H1 (cell line): Measurements from ENCODE around the gene BRIP1. TPM values are rescaled to one million over a fixed set of nuclear protein-coding genes. Genes with fewer than 3 reads are reported as not detected.

Experiments used
- YY1 ChIP-seq: IDR thresholded peaks from 2 replicates; pipeline ENCODE4 v1.6.1; 2011; ENCODE audit warnings: low read depth, mild to moderate bottlenecking, low read length
- polyA plus RNA-seq, 7 experiments: library from polyadenylated mRNA; depleted of rRNA in 3 of 7; stranded (reverse) in 5 of 7; unstranded in 2 of 7; fragments of >200 nt in 5 of 7; fragments of 200-250 nt in 2 of 7; gene quantifications; 1 replicate in 5 of 7; 2 replicates in 1 of 7; 4 replicates in 1 of 7; pipeline versions ENCODE4 v1.2.1 to v1.2.3, GENCODE V29; 2011 to 2013; ENCODE audit warnings: missing spikeins in 2 of 7, mixed read lengths in 2 of 7
- total RNA-seq: library from RNA; stranded (reverse); fragmentation: NEBNext Ultra II Directional; extraction: Animal tissue kit (Norgen Biotek cat#: 25700); gene quantifications from 2 replicates; pipeline ENCODE4 v1.2.1, GENCODE V29; 2021

Gene BRIP1
- total and polyA plus RNA-seq, 2 of the 8 experiments (the other 6 are each of a cell fraction or from before 2014, with no cell fraction given), result 5.8 to 19.2 TPM

DNA sequence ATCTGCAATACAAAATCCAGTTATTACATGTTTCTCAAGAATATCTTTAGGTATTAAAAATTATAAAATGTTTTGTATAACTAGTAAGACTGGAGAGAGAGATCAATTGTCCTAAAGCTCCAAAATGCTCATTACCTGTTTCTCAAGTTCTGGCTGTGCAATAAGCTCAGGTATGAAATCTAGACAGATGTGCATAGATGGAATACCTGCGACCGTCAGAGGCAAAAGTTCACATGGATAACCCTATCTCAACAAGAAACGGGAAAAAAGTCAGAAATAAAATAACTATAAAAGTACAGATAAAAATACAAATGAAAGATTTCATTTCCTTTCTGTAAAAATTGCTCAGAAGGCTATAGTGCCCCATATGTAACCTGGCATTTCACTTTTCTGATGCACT is 5.8 kb upstream of the BRIP1 start (continued):
- no peak for TF ChIP-seq YY1
